Activated T-helper 9 cell treated with anti-CD3 and anti-CD28 coated beads, Interleukin-2, amount 50 U/mL, for 16 hours (primary cell): ENCODE results near the gene NAT9.

Experiments used
- DNase-seq: peaks from one replicate; pipeline ENCODE4 v3.0.0-alpha.2; 2020; ENCODE audit warnings: low read depth

Gene NAT9

DNA sequence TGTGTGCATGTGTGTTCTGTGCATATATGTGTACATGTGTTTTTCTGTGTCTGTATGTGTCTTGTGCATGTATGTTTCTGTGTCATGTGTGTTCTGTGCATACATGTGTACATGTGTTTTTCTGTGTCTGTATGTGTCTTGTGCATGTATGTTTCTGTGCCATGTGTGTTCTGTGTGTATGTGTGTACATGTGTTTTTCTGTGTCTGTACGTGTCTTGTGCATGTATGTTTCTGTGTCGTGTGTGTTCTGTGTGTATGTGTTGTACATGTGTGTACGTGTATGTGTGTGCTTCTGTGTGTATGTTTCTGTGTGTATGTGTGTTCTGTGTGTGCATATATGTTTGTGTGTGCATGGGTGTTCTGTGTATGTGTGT is 47.5 kb downstream of the NAT9 start:
- DNase-seq: no peak

- DNase-seq: no peak
Observed at GRCh38 chr17:74728033-74728701, 48.0 kb downstream of the NAT9 start.

DNA sequence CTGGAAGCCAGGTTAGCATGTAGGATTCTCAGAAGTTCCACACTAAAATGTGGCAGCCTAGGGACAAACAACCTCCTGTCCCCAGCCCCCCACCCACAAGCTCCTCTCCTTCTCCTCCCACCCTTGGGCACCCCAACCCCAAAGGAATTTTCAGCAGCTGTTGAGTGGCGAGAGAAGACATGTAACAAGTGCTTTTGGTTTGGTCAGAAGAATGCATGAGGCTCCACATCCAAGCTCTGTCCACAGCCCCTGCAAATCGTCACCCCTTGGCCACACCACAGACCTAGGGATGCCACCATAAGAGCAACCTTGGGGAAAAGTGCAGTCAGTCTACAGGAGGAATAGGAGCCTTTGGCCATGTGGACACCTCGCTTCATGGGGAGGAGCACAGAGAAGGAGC is 51.0 kb downstream of the NAT9 start:
- DNase-seq: no peak

DNA sequence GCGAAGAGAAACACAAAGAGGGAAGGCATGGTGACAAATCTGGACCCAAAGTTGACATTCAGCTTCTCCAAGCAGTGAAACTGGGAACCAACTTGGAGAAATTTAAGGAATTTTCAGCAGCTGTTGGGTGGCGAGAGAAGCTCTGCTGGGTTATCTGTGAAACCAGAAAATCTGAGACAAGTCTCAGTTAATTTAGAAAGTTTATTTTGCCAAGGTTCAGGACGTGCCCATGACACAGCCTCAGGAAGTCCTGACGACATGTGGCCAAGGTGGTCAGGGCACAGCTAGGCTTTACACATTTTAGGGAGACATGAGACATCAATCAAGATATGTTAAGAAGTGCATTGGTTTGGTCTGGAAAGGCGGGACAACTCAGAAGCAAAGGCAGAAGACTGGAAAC is 52.3 kb downstream of the NAT9 start:
- DNase-seq: no peak

DNA sequence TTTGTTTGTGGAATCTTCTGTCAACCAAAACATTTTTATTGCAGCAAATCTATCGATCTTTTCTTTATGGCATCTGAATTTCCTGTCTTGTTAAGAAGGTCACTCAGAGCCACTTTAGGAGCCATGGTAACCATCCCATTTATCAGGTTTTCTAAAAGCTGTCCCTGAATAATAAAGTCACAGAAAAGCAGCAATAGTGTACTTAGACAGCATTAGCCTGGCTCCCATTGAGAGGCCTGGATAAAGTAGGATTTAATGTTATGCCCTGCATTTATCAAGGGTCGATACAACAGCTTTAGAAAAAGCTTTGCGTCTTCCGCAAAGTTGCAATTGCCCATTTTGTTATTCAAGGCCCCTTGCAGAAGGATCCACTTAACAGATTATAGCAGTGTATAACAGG is 53.4 kb downstream of the NAT9 start:
- no peak for DNase-seq
